GM18505 (cell line): Measurements from ENCODE around the gene CCT7.
"Not testable (repeated sequence)": the region's sequence is repeated elsewhere in the genome, so short reads cannot be mapped to it uniquely, and the experiment has no call there.

Experiments
- ATAC-seq: cut with Tn5 transposase; IDR thresholded peaks from one replicate; pipeline ENCODE4 v1.9.1; 2021; ENCODE audit not compliant: unreplicated experiment
- POLR2A ChIP-seq: IDR thresholded peaks from 4 replicates; pipeline ENCODE4 v1.6.1; 2011; ENCODE audit warnings: borderline replicate concordance; ENCODE audit not compliant: insufficient read depth, insufficient read length; ENCODE audit errors: extremely low read depth

The CCT7 gene

GRCh38 chr2:73233932-73234832, at the start of gene CCT7:
TSS of gene CCT7 (plus strand) at chr2:73234308. CDS start at chr2:73234379, 71 bp downstream.
- peak; percentile 99 for TF ChIP-seq POLR2A
- peak; percentile 53 for ATAC-seq

- TF ChIP-seq POLR2A = no peak
- no peak for ATAC-seq
Observed at GRCh38 chr2:73185965-73186364, 48.1 kb upstream of the CCT7 start.

- ATAC-seq = no peak
- no peak for TF ChIP-seq POLR2A
Observed at GRCh38 chr2:73187549-73187948, 46.6 kb upstream of the CCT7 start.

- ATAC-seq = no peak
- no peak for TF ChIP-seq POLR2A
Observed at GRCh38 chr2:73197579-73197978, 36.5 kb upstream of the CCT7 start.

- not testable (repeated sequence) for ATAC-seq
Observed at GRCh38 chr2:73200281-73200680, 33.8 kb upstream of the CCT7 start.

- TF ChIP-seq POLR2A = no peak
- ATAC-seq = no peak
Observed at GRCh38 chr2:73202156-73203054, 31.7 kb upstream of the CCT7 start, which contains the start of gene NOTO. TSS of gene NOTO (plus strand) at chr2:73202574. CDS start at chr2:73202667, 93 bp downstream.

- ATAC-seq = no peak
- no peak for TF ChIP-seq POLR2A
Observed at GRCh38 chr2:73203055-73203681, 30.9 kb upstream of the CCT7 start.

- ATAC-seq = no peak
- TF ChIP-seq POLR2A = no peak
Observed at GRCh38 chr2:73205611-73206010, 28.5 kb upstream of the CCT7 start.

GRCh38 chr2:73208258-73208657, 25.9 kb upstream of the CCT7 start:
- TF ChIP-seq POLR2A = no peak
- no peak for ATAC-seq

GRCh38 chr2:73210019-73210418, 24.1 kb upstream of the CCT7 start:
- TF ChIP-seq POLR2A = no peak
- ATAC-seq = no peak

- no peak for TF ChIP-seq POLR2A
- no peak for ATAC-seq
Observed at GRCh38 chr2:73210696-73211095, 23.4 kb upstream of the CCT7 start.

- TF ChIP-seq POLR2A = no peak
Observed at GRCh38 chr2:73212098-73212447, 22.0 kb upstream of the CCT7 start.

GRCh38 chr2:73212448-73213176, 21.5 kb upstream of the CCT7 start:
- ATAC-seq = peak; percentile 64
- TF ChIP-seq POLR2A = no peak

More at GRCh38 chr2:73212098-73212447, 22.0 kb upstream of the CCT7 start:
- no peak for ATAC-seq
